HG03460 (cell line): ENCODE measurements around the gene RTTN.
"Not testable (repeated sequence)": the region's sequence is repeated elsewhere in the genome, so short reads cannot be mapped to it uniquely, and the experiment has no call there.

ENCODE experiments used
- ATAC-seq: cut with Tn5 transposase; IDR thresholded peaks from one replicate; pipeline ENCODE4 v1.9.1; 2021; ENCODE audit not compliant: unreplicated experiment

The RTTN gene

DNA sequence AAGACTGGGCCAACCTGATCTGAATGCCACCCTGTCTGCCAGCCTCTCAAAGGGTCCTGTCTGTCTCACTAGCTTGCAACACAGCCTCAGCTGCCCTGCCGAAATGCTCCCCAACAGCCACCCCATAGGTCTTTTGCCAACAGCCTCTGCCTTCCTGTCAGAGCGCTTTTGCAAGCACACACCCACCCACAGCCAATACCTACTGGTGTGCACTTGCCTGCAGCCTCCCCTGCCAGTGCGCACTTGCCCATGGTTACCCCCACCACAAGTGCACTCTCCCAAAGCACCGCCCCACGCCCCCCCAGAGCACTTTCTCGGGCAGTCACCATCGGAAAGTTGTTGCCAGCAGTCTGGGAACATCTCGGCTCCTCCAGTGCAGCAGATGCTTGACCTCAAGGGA, 48.6 kb downstream of the RTTN start:
- no peak for ATAC-seq

DNA sequence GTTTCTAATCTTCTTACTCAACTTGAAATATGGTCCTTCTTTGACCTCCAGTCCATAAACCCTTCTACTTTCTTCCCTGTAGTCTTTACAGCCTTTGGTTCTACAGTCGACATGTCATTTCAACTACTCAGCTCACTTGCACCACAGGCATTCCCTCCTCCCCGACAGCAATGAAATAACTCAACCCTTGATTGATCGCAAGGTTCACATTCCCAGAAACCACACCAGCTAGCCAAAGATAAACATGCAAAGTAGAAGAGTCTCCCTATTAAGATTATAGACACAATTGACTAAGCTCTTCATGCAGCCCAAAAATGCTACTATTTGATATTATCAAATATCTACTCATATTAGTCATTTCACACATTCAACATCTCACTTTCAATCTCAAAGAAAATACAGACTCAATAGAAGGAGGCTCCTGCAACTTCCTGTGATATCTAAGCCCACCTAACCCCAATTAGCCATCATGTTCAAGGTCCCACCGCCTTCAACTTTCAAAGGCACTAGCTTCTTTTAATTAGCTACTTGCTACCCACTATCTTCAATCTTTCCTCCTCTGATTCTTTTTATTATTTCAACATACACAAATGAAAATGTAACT, 50.8 kb downstream of the RTTN start:
- no peak for ATAC-seq

DNA sequence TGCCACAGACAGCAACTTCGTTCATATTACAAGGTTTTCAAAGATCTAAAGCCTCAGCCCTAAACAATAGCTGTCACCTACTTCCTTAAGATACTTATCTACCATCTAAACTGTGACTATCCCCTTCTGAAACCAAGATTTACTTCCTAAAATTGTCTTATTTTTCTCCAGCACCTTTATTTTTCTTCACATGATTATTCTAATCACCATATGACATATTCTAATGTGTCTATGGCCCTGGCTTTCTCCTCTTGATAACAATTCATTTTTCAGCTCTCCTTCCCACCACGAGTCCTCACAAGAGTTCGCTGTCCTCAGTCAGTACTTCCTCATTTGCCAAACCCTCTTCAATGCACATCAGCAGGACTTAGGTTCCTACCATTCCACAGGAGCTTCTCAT, 53.9 kb downstream of the RTTN start:
- ATAC-seq, result no peak

DNA sequence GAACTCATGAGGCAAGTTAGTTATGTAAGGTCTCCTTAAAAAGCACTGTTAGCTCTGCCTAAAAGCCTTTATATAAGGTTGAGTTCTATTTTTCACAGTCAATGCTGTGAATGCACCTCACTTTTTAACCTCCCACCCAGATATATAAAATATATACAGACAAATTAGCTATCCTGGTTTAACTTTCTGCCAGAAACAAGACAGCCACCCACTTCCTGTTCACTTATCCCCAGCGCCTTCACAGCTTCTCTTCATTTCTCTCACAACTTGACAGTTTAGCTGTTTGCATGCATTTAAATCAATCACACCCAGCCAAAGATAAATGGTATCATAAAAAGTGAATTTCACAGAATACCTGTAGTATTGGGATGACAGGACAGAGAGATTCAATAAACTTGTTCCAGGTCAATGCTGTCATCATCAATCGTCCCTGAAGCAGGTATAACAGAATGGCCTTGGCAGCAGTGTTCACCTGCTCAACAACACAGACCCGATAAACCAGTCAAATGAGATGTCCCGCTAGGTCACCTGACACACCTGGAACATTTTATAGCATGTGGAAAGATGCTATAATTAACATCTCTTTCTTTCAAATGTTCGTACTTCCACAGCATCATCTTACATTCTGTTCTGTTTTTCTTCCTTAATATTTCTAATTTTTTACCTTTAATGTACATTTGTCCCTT, 55.7 kb downstream of the RTTN start:
- ATAC-seq, result no peak

GRCh38 chr18:70149156-70149555, 56.3 kb downstream of the RTTN start:
- ATAC-seq, result no peak

- no peak for ATAC-seq
Measured at GRCh38 chr18:70148039-70148938, 57.2 kb downstream of the RTTN start.

GRCh38 chr18:70146174-70146573, 59.3 kb downstream of the RTTN start:
- no peak for ATAC-seq

DNA sequence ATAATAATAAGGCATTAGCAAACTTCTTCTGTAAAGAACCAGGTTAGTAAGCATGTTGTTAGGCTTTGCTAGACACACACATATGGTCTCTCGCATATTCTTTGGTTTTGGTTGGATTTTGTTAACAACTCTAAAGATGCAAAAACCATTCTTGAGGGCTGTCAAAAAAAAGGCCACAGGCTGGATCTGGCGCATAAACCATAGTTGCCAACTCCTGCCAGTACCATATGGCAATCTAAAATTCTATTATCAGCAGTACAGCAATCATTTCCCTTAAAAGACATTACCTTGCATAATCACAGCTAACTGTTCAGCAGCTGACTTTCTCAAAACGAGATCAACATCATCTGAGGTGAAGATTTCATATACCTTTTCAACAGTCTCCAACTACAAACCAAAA, 63.5 kb downstream of the RTTN start:
- no peak for ATAC-seq

- no peak for ATAC-seq
Measured at GRCh38 chr18:70139138-70139537, 66.3 kb downstream of the RTTN start.

DNA sequence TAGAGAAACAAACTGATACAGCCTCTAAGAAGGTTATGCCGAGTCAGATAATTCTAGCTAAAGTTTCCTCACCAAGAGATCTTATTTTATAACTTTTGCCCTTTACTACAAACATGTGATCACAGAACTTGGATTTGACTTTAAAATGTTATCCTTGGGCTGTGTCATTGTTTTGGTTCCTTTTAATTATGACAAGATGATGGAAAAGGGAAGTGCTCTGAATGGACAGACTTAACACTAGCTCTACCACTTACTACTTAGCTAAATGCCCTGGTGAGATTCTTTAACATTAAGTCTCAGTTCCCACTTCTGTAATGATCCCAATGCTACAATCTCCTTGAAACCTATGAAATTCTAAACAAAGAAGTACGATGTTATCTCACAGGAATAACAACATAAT, 69.9 kb downstream of the RTTN start:
- ATAC-seq, result no peak

- ATAC-seq, result no peak
Measured at GRCh38 chr18:70132999-70133398, 72.5 kb downstream of the RTTN start.

DNA sequence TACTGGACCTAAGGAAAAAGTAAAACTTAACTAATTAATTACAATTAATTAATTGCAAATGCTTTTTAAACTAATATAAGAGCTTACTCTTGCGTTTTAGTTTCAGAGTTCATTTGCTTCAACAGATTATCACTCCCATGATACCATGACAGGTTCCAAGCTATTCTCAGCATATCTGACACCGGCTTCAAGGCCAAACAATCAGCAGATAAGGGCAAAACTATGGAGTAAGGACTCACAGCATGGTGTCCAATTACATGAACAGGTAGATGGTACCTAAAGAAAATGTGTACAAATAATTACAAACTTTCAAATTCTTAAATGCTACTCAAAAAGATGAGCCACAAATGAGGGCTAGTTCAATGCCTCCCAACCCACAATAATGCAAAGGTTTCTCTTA, 77.2 kb downstream of the RTTN start:
- no peak for ATAC-seq

- ATAC-seq, result no peak
Measured at GRCh38 chr18:70127359-70127758, 78.1 kb downstream of the RTTN start.

GRCh38 chr18:70126832-70127231, 78.7 kb downstream of the RTTN start:
- no peak for ATAC-seq

GRCh38 chr18:70124139-70124538, 81.3 kb downstream of the RTTN start:
- no peak for ATAC-seq

GRCh38 chr18:70121842-70122241, 83.6 kb downstream of the RTTN start:
- ATAC-seq, result no peak

- ATAC-seq, result no peak
Measured at GRCh38 chr18:70116949-70117348, 88.5 kb downstream of the RTTN start.

- ATAC-seq, result no peak
Measured at GRCh38 chr18:70113511-70113910, 92.0 kb downstream of the RTTN start.

GRCh38 chr18:70110678-70111077, 94.8 kb downstream of the RTTN start:
- ATAC-seq, result no peak

DNA sequence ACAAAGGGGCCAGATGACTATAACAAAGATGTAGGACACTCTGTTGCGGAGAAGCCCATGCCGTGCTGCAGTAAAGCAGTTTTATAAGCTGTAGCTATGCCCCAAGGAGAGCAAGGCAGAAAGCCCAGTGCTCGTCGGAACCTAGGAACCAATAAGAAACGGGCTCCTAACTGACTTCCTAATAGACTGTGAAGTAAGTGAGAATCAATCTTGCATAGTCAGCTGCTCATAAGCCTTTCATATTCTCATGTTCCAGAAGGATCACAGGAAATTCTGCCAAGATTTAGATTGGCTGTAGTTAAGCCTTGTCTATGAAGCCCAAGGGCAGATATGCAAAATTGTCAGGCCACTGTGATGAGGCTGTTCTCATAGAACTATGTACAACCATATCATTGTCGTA, 98.4 kb downstream of the RTTN start:
- no peak for ATAC-seq

GRCh38 chr18:70102854-70103253, 102.6 kb downstream of the RTTN start:
- ATAC-seq, result not testable (repeated sequence)

DNA sequence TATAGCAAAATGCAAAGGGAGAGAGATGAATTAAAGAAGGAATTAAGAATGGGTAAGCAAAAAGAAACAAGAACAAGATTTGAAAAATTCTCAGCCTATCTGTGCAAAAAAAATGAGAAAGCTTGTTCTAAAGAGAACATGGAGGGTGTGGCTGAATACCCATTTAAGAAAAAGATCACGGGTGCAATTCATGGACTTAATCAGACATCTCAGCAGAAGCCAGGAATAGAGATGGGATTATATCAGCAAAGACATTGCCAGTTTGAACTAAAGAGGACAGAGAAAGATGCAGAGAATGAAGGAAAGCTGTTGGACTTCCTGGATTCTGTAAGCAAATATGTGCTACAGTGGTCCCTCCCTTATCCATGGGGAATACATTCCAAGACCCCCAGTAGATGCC, 115.6 kb downstream of the RTTN start:
- no peak for ATAC-seq
